Measurements from ENCODE around the gene SLC27A5.
A peak's percentile ranks its signal among the peaks of the same experiment; 100 is the strongest.
"Not testable (repeated sequence)": the region's sequence is repeated elsewhere in the genome, so short reads cannot be mapped to it uniquely, and the experiment has no call there.

Gene SLC27A5

DNA sequence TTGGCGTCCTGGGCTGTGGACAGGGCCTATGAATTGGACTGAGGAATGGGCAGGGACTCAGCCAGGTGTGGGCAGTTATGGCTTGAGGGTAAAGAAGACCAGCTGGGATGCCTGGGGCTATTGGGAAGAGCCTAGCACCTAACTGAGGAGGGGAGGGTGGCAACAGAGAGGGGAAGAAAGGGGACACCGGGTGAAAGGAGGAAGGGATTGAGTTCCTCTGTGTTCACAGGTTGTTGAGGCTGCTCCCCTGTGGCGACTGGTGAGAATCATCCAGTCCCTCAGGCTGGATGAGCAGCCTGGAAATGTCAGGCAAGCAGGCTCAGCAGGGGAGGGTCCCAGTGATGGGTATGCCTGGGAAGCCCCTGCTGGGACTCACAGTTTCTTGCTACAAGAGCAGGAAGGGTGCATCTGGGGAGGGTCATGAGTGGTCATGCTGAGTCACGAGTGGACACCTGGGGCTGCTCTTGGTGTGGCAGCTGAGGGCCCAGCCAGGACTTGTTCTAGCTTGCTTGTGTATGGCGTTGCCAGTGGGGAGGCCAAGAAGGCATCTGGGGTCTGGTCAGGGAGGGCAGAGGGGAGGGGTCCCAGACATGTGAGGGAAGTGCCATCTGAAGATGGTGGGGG lies 43.5 kb downstream of the SLC27A5 start:
- DNase-seq (ENCODE audit: low spot score): no peak

DNA sequence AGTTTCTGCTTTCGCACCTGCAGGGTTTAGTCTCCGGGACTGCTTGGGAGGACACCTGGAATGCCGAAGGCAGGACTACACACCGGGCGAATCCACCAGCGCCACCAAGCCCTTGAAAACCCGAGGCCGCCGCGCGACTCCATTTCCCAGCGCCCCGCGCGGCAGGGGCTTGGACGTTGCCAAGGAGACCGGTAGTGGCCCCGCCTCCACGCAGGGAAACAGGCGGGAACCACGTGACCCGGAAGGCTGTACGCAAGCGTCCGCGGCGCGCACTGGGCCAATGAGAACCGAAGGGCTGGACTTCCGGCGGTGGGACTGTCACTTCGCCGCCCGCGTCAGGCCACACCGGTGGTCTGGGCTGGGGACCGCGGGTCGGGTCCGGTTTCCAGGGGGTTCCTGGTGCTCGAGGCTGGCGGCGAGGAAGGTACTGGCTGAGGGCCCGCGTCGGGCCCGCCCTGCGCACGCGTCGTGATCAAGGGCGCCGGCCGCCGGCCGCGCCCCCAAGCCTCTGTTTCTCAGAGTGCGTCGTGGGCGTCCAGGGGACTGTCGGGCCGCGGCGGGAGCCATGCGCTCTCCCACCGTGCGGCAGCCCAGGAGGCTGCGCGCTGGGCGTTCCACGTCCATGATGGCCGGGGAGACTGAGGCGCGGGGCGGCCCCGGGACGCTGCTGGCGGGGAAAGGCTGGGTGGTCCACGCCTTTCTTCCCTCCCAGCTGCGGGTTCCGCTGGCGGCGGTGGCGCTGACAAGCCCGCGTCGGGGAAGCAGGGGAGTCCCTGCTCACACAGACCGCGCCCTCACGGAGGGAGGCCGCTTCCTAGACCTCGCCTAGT lies 44.8 kb downstream of the SLC27A5 start, which contains the start of gene ZNF324:
Gene ZNF324 (plus strand): TSS at position 321 of the 830 bp plus-strand sequence. CDS start 2,106 bp downstream, outside the sequence.
- peak; percentile 97 for DNase-seq (ENCODE audit: low spot score)

DNA sequence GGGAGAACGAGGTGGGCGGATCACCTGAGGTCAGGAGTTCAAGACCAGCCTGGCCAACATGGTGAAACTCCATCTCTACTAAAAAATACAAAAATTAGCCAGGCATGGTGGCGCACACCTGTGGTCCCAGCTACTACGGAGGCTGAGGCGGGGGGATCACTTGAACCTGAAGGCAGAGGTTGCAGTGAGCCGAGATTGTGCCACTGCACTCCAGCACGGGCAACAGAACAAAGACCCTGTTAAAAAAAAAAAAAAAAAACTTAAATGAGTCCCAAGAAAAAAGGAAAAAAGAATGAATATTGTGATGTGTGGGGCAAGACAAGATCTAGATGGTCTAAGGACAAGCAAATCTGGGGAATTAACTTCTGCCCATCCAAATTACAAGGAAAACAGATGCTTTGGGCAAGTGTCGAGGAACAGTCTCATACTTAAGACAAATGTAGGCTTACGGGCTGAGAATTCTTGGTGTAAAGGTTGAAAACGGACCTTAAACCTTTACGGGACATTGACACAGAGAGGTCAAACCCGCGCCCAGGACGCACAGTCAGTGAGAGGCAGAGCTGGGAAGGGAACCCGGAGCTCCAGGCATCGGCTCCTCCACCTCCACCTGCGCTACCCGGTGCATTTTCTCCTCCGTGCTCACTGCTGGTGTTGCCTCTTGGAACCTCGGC lies 45.6 kb downstream of the SLC27A5 start:
- no peak for DNase-seq (ENCODE audit: low spot score)

DNA sequence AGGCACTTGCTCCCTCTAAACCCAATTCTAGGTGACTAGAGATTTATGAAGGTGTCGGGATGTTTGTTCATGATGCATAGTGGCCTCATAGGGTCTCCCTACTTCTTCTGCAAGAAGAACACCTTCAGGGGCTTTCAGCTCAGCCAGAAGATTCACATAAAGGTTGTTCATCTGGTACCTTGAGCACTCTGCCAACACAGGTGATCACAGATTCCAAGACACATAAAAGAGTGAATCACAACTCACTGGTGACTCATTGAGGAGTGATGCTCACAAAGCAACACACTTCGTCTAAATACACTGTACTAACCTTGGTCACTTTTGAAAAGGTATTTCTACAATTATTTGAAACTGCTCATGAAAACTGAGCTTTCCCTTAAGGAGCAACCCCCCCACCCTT lies 51.8 kb downstream of the SLC27A5 start:
- no peak for DNase-seq (ENCODE audit: low spot score)

DNA sequence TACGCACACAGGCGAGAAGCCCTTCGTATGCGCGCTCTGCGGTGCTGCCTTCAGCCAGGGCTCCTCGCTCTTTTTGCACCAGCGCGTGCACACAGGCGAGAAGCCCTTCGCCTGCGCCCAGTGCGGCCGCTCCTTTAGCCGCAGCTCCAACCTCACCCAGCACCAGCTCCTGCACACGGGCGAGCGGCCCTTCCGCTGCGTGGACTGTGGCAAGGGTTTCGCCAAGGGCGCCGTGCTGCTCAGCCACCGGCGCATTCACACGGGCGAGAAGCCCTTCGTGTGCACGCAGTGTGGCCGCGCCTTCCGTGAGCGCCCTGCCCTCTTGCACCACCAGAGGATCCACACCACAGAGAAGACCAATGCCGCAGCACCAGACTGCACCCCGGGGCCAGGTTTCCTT lies 55.7 kb downstream of the SLC27A5 start:
- DNase-seq (ENCODE audit: low spot score): no peak

DNA sequence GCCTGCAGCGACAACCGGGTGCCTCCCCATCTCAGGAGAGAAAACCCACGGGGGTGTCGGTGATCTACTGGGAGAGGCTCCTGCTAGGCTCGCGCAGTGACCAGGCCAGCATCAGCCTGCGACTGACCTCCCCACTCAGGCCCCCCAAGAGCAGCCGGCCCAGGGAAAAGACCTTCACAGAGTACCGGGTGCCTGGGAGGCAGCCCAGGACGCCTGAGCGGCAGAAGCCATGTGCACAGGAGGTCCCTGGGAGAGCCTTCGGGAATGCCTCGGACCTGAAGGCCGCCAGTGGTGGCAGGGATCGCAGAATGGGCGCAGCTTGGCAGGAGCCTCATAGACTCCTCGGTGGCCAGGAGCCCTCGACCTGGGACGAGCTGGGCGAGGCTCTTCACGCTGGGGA lies 56.5 kb downstream of the SLC27A5 start:
- DNase-seq (ENCODE audit: low spot score): no peak

DNA sequence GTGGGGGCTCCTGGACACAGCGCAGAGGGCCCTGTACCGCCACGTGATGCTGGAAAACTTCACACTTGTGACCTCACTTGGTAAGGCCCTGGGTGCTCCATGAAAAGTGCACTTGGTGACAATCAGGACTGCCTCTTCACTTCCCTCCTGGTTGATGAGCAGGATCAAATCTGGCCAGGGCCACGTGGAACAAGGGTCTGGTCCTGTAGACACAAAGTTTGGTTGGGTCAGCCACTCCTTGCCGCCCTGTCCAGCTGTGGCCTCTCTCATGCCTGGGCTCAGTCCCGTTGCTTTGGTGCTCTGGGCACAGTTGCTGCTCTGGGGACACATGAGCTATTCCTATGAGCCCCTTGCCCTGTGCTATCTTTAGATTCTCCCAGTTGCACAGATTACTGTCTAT lies 58.0 kb downstream of the SLC27A5 start:
- DNase-seq (ENCODE audit: low spot score): no peak

DNA sequence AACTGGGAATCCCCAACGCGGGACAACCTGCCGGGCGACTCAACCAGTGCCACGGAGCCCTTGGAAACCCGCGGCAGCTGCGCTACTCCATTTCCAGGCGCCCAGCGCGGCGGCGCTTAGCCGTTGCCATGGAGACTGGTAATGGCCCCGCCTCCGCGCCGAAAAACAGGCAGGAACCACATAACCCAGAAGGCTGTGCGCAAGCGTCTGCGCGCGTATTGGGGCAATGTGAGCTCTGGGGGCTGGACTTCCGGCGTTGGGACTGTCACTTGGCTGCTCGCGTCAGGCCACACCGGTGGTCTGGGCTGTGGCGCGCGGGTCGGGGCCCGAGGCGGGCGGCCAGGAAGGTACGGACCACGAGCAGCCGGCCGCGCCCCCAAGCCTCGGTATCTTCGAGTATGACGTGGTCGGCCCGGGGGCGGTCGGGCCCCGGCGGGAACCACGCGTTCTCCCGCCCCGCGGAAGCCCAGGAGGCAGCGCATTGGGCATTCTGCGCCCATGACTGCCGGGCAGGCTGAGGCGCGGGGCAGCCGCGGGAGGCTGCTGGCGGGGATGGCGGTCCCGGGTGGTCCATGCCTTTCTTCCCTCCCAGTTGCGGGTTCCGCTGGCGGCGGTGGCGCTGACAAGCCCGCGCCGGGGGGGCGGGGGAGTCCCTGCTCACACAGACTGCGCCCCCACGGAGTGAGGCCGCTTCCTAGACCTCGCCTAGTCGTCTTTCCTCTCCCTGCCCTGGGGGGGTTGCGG lies 60.3 kb downstream of the SLC27A5 start, which contains the start of gene ZNF324B:
Gene ZNF324B (plus strand): TSS at position 265 of the 744 bp plus-strand sequence. CDS start 2,080 bp downstream, outside the sequence.
- peak; percentile 98 for DNase-seq (ENCODE audit: low spot score)

DNA sequence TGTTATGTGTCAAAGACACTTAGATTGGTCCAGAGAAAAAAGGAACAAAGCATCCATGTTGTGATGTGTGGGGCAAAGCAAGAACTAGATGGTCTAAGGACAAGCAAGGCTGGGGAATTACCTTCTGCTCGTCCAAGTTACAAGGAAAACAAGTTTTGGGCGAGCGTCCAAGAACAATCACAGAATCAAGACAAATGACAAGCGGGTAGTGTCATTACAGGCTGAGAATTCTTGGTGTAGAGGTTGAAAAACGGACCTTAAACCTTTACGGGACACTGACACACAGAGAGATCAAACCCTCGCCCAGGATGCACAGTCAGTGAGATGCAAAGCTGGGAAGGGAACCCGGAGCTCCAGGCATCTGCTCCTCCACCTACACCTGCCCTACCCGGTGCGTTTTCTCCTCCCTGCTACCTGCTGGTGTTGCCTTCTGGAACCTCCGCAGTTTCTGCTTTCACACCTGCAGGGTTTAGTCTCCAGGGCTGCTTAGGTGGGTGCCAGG lies 60.9 kb downstream of the SLC27A5 start:
- DNase-seq (ENCODE audit: low spot score): no peak

DNA sequence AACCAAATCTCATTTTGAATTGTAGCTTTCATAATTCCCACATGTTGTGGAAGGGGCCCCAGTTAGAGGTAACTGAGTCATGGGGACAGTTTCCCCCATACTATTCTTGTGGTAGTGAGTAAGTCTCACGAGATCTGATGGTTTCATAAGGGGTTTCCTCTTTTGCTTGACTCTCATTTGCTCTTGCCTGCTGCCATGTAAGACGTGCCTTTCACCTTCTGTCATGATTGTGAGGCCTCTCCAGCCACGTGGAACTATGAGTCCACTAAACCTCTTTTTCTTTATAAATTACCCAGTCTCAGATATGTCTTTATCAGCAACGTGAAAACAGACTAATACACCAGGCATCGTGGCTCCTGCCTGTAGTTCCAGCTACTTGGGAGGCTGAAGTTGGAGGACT lies 61.8 kb downstream of the SLC27A5 start:
- not testable (repeated sequence) for DNase-seq (ENCODE audit: low spot score)

DNA sequence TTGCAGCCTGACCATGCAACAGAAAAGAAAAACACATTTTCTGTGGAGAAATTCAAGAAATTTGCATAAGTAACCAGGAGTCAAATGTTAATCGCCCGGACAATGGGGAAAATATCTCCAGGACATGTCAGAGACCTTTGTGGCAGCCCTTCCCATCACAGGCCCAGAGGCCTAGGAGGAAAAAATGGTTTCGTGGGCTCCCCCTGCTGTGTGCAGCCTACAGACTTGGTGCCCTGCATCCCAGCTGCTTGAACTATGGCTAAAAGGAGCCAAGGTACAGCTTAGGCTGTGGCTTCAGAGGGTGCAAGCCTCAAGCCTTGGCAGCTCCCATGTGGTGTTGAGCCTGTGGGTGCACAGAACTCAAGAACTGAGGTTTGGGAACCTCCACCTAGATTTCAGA lies 62.9 kb downstream of the SLC27A5 start:
- DNase-seq (ENCODE audit: low spot score): not testable (repeated sequence)
